MV-4-11 (cell line): Measurements from ENCODE around the gene ERCC1.

Experiments used
- DNase-seq: peaks from one replicate; lab custom pipeline; 2025; lab: John Stamatoyannopoulos, UW

The ERCC1 gene

DNA sequence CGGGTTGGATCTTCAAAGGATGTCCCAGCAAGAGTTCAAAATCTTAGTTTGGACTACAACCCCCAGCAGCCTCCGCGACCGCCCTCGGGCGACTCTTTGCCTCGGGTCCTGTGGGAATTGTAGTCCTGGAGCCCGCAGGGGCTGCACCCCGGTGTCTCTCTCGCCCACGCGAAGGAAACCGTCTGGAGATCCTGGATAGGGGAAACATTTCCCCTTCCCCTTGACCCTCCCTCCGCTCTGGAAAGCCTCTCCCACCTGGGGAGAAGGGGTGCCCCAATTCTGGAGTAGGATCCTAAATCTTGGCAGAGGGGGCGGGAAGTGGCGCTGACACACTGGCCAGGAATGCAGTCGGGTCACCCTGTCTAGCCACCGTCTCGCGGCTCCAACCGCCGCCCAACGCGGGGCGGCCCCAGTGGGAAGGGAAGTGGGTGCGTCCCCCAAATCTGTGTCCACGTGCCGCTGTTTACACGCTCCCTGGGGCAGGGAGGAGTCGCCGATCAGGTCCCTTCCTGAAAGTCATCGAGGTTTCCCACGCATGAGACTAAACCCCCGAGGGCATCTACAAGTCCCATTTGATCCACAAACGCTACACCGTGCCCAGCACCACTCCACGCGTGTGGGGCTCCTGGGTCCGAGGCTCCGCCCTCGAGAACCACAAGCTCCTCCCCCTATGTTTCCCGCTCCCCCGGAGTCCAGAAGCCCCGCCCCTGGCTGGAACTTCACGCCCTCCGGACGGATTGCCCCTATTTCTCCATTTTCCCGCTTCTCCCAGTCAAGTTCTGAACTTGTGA is 18.1 kb downstream of the ERCC1 start:
- DNase-seq = peak; percentile 92

DNA sequence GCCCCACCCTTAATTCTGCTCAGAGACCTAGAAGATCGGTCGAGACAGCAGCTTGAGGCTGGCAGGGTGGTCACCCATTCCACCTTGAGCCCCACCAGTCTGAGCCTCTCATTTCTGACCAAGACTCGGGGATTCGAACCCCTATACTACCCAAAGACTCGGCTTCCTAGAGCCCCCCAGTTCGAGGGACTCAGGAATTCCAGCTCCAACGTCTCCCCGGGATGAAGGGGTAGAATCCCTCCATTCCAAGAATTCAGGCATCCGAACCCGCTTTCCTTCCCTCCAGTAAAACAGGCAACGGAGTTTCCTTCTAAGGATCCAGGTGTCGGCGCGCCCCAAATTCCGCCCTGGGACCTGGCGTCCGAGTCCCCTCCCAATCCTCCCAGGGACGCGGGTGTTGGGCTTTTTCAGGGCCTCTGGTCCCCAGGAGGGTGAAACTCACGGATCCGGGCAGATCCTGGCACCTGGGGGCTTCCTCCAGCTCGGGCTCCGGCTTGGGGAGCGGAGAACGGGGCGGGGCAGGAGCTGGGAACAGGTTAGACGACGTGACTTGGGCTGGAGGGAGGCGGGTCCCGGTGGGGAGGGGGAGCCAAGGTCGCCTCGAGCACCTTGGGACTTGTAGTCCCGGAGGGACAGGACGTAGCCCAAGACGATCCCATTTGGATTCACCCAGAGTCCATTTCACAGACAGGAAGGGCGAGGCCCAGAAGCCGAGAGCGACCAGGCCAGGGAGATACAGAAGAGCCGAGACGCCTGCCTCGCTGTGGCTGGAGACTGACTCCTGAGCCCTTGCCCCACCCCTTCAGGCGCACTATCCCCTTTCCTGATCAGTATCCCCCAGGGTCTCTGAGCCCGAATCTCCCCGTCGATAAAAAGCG is 18.9 kb downstream of the ERCC1 start, which contains the start of gene PPP1R13L:
PPP1R13L (minus strand) TSS at position 513 of the 878 bp plus-strand sequence. CDS start 6,751 bp downstream, outside the sequence.
- no peak for DNase-seq

DNA sequence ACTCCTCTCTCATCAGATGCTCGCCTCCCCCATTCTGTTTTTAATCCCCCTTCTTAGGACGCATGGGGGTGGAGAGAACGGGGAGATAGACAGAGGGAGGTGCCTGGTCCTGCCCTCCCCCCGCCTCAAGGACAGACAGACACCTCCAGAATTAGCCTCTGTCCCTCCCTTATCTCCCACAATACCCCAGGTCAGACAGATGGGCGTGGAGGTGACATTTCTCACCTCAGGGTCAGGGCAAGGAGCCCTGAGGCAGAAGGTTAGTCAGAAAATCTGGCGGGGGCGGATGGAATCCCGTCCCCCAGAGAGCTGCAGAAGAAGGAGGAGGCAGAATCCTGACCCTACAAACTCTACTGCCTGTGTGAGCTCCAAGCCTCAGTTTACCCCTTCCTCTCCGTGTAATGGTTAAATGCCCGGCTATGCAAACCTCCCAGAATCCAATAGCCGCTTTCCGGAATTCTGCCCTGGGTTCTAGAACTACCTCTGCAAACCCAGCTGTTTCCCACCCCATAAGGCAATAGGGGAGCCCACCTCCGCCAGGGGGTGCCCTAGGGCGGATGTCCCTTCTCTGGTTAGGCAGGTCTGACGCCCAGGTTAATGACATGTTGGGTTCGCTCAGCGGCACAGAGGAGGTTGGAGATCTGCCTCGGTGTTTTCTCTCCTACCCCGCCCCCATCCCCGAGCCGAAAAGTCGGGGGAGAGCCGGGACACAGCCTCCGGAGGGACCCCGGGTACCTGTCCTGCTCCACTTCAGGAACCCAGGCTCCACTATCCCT is 19.7 kb downstream of the ERCC1 start:
- DNase-seq = no peak

DNA sequence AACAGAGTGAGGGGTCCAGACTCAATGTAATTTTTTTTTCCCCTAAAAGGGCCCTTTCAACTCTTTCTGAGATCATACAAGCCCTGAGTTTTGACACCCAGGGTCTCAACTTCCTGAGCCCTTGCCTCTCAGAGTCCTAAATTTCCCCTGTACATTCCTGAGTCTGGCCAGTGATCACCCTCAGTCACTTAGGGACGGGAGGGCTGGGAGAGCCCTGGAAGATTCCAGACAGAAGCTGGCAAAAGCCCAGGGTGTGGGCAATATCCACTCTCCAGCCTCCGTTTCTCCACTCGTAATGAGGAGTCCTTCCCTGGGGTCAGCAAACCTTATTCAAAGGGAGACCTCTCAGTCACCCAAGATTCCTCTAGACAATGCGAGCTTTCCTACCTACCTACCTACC is 20.4 kb downstream of the ERCC1 start:
- no peak for DNase-seq

DNA sequence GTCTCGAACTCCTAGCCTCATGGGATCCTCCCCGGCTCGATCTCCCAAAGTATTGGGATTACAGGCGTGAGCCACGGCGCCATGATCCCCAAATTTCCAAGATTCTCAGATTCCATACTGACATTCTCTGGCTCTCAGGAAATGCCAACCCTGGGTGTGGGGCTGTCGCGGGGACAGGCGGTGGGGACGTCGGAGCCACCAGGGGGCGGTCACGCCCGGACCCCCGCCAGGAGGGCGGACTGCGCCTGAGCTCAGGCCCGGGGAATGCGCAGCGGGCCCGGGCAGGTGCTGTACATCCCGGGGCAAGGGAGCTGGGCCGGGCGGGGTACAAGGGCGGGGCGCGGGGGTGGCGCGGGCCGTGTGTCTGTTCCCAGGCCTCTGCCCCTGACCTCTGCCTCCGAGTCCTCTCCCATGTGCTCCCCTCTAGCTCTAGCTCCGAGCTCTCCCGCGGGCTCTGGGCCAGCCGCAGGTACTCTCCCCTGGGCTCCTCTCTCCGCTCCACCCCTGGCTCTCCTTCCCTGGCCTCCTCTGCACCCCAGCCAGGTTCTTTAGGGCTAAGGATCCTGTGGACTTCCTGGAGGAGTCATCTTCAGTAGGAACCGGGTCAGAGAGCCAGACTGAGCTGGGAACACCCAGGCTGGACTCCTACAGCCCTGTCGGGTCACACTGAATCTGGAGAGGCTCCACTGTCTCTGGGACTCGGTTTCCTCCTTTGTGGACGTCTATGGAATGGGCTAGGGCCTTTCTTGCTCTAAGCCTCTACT is 21.2 kb downstream of the ERCC1 start:
- no peak for DNase-seq

DNA sequence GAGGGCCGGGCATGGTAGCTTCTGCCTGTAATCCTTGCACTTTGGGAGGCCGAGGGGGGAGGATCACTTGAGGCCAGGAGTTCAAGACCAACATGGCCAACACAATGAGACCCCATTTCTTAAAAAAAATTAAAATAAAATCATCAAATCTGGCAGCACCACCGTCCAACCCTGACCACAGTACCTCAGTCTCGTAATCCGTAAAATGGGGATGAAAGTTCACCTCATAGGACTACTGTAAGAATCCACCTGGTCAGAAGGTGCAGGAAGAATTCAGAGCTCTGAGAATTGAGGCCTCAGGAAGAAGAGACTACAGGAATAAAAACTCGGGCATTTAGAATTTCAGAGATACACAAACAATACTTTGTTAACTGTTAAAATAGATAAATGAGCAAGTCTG is 21.9 kb downstream of the ERCC1 start:
- no peak for DNase-seq

DNA sequence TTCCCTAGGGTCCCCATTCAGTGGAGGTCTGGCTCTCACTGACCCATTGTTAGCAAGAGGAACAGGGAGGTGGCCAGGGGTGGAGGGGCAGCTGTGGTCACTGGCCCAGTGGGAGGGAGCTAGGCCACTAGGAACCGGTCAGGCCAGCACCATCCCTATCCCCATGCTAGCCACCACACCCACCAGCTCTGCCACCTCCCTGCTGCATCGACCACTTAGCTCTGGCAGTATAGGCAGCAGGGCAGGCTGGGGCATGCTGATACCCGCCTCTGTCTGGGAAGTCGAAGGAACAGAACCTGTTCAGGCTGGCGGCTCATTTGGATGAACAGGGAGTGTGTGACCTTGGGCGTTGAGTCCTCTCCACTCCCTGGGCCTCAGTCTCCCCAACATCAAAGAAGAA is 23.5 kb downstream of the ERCC1 start:
- DNase-seq = no peak

DNA sequence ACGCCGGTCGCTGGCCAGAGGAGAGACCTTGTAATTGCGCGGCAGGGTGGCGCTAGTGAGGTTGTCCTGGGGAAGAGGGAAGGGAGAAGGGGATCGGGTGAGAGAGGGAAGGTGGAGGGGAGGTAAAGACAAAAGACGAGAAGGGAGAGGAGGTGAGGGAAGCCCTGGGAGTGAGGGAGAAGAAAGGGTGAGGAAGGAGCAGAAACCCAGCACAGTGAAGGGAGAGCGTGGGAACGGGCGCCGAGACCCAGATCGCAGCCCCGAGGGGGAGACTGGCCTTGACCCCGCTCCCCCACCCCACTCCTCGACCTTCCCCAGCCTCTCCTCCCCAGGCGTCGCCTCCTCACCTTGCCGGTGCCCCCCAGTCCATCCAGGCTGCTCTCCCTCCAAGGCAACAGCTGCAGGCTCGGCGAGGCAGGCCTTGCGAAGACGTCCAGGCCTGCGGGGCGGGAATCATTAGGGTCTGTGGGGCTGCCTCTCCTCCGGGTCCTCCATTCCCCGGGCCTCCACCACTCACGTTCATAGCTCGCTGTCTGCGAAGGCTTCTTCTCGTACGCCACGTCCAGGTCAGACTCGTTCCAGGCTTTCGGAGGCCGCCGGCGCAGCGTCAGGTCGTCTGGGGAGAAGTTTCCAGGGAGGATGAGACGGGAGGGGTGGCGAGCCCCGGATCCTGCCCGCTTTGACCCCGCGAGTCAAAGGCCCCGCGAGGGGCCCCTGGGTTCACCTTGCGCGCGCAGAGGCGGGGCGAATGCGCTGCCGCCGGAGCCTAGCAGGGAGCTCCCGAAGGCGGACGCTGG is 27.7 kb downstream of the ERCC1 start:
- no peak for DNase-seq

DNA sequence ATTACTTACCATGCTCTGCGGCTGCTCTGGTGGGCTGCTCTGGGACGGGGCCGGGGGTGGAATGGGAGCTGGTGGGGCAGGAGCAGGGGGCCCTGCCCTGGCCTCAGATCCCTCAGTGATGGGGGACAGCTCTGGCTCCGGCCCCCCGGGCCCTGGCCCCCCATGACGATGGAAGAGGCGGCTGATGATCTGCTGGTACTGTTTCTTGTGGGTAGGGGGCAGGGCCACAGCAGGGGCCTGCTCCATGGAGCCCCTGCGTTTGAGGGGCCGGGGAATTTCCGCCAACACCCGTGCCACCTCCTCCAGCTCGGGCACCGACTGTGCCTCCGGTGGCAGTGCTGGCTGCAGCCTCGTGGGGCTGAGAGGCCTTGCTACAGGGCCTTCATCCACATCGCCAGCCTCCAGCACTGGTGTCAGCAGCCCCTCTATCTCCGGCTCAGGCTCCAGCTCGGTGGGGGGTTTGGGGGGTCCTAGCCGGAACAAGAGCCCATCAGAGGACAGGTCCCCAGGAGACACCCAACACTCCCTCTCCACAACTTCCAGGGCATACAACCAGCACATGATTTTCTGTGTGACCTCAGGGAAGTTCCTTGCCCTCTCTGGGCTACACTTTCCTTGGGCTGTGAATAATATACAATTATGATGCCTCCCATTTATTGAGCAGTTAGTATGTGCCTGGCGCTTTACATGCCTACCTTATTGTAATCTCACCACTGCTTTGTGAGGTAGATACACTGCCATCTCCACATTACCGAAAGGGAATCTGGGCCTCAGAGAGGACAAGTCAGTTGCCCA is 31.6 kb downstream of the ERCC1 start:
- no peak for DNase-seq

DNA sequence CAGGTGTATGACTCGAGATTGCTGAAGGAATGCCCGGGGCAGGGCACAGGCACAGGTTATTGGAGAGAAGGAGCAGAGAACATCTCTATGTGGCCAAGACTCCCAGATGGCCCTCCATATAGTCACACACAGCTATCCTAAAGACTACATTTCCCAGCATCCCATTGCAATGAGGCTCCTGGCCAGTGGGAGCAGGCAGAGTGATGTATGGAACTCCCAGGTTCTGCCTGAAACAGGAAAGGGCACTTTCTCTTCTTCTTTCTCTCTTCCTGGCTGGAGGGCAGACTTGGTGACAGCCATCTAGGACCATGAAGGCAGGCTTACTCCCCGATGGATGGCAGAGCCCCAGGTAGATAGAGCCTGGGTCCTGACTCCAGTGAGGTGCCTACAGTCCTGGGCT is 32.4 kb downstream of the ERCC1 start:
- DNase-seq = peak; percentile 84

DNA sequence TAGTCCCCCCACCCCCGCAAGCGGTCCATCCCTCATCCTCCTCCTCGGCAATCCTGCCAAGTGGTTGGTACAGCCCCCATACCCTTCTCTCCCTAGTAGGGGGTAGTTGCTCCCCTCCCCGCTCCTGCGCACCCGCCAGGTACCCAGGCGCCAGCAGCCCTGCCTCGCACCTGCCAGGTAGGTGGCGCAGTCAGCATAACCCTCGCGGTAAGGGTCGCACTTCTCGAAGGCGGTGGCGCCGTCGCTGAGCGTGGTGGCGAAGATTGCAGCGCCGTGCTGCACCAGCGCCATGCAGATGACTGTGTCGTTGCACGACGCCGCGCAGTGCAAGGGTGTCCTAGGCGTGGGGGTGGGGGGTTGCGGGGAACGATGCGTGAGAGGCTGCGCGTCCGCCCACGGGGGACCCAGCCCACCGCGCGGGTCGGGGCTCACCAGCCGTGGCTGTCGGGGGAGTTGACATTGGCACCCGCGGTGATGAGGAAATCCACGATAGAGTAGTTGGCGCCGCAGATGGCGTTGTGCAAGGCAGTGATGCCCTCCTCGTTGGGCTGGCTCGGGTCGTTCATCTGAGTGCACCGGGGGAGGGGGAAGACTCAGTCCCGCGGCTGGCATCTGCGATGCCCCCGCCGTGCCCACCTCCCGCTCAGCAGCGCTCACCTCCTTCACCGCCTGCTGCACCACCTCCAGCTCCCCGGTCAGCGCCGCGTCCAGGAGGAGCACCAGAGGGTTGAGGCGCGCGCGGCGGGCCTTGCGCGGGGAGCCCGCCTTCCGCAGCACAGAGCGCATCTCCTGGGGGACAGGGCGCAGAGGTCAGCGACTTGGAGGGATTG is 38.1 kb downstream of the ERCC1 start:
- DNase-seq = no peak

DNA sequence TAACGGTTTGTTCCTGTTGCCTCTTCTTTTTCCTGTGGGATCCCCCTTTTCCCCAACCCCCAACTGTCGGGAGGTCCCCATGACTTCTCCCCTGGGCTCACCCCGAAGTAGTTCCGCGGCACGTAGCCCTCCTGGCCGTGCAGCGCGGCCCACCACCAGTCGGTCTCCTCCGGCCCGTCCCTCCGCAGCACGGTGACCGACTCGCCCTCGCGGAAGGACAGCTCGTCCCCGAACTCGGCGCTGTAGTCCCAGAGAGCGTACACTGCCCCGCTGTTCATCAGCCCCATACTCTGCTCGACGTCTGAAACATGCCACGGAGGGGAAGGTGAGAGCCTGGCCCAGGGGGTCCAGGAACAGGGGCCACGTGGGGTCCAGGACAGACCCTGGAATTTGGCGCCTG is 41.3 kb downstream of the ERCC1 start:
- DNase-seq = no peak

DNA sequence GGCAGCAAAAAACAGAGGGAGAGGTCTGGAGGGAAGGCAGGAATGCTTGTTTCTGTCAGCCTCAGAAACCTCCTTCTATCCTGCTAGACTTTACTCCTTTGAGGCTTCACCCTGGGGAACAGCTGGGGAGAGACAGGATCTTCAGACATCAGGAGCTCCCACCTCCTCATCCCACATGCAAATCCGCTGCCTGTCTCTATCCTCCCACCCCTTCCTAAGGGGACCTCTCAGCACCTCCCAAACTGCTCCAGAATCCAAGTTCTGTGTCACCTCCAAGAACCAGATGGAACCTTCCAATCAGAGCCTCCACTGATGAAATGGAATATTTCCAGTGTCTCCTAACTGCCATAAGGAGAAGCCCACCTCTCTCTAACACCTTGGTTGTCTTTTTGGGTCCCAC is 43.6 kb downstream of the ERCC1 start:
- no peak for DNase-seq

DNA sequence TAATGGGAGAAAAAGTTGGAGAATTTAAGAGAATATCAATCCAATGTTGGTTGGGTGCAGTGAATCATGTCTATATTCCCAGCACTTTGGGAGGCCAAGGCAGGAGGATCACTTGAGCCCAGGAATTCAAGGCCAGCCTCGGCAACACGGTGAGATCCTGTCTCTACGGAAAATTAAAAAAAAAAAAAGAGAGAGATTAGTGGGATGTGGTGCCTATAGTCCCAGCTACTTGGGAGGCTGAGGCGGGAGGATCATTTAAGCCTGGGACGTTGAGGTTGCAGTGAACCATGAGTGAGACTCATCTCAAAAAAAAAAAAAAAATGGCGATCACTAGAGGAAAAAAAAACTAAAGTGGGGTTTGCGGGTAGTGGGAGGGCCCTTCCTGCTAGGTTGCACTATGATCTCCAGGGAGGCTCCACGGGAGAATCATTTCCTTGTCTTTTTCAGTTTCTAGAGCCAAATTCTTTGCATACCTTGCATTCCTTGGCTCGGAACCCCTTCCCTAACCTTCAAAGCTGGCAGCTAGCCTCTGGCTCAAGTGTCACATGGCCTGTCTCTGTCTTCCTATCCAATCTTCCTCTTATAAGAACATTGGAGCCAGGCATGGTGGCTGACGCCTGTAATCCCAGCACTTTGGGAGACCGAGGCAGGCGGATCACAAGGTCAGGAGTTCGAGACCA is 47.5 kb downstream of the ERCC1 start:
- no peak for DNase-seq

DNA sequence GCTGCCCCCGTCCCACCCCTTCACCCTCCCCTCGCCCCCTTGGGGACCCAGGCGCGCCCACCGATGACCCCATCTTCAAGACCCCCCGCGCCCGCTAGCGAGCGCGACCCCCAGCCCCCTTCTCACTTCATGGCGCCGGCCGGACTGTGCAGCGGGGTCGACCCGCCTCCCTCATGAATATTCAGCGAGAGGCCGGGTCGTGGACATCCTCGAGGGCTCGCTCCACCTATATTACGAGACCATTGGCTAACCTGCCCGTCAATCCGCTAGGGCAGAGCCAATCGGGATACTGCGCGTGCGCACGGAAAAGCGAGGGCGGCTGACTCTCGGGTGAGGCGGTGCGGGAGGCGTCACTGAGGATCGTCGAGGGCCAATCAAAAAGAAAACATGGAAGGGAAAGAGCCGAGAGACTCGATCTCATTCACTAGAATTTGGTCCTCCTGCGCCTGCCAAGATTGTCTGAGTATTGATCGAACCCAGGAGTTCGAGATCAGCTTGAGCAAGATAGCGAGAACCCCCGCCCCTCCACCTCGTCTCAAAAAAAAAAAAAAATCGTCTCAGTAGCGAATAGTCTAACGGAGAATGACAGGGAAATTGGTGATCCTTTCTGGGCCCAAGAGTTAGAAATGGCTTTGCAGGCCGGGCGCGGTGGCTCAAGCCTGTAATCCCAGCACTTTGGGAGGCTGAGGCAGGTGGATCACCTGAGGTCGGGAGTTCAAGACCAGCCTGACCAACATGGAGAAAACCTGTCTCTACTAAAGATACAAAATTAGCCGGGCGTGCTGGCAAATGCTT is 53.1 kb downstream of the ERCC1 start, which contains the start of gene ERCC2:
ERCC2 (minus strand) TSS at position 164 of the 795 bp plus-strand sequence; CDS start at position 131, 33 bp downstream.
- DNase-seq = peak; percentile 99

DNA sequence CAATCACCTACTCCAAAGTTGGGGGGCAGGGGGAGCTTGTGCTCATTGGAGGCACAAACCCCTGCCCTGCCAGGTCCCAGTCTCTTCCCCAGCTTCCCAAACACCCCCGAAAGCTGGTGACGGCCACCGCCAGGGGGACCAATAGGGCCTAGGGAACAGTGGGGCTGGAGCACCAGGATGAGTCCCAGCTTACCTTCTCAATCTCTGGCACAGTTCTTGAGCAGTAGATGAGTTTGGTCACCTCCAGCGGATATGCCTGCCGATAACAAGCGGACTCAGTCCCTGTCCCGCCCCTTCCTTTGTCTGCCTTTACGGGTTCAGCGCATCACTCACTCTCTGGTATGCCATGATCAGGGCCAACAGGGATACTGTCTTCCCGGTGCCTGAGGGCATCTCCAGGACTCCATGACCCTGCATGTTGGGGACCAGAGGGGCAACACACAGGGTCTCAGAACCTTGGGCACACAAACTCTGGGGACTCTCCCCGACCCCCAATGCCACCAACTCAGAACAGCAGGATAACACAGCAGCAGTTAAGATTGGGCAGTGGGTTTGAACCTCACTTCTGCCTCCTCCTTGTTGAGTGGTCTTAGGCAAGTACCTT is 54.9 kb downstream of the ERCC1 start:
- no peak for DNase-seq

DNA sequence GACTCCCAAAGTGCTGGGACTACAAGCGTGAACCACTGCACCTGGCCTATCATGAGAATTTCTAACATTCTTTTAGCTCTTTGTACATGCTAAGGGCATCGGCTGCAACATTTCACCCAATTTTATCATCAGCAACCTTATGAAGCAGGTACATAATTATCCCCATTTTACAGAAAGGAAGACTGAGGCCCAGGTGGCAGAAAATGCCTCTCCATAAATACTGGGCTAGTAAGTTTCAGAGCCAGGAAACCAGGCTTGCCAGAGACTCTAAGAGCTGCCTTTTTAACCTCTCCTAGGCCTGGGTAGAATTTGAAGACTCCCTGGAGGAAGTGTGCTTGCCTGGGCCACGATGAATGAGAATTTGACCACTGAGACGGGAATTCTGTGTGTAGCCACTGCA is 55.6 kb downstream of the ERCC1 start:
- no peak for DNase-seq
